Nephron progenitor cell (in vitro differentiated cells): ENCODE data around the gene NAT10.

Experiments used
- DNase-seq: peaks from one replicate; pipeline ENCODE4 v3.0.0; 2021
- H3K27ac Mint-ChIP-seq: 2 replicates; pipeline ENCODE4 v1.8.0; 2021; ENCODE audit warnings: mild to moderate bottlenecking, moderate library complexity, mixed read lengths
- H3K27me3 Mint-ChIP-seq: 2 replicates; pipeline ENCODE4 v1.8.0; 2021; ENCODE audit warnings: mild to moderate bottlenecking, low read depth, mixed read lengths; ENCODE audit not compliant: poor library complexity
- H3K36me3 Mint-ChIP-seq: 2 replicates; pipeline ENCODE4 v1.8.0; 2021; ENCODE audit warnings: low read depth, mixed read lengths
- H3K4me1 Mint-ChIP-seq: 2 replicates; pipeline ENCODE4 v1.8.0; 2021; ENCODE audit warnings: mixed read lengths
- H3K4me3 Mint-ChIP-seq: 2 replicates; pipeline ENCODE4 v1.8.0; 2021; ENCODE audit warnings: mild to moderate bottlenecking, moderate library complexity, mixed read lengths
- H3K9me3 Mint-ChIP-seq: 2 replicates; pipeline ENCODE4 v1.8.0; 2021; ENCODE audit warnings: mild to moderate bottlenecking, moderate library complexity, mixed read lengths
- CTCF ChIP-seq: fragments of 200-600 bp; sonication (generic); IDR thresholded peaks from 2 replicates; pipeline ENCODE4 v1.5.0; 2021; ENCODE audit warnings: antibody characterized with exemption

Gene NAT10

GRCh38 chr11:34182425-34182824, 77.0 kb downstream of the NAT10 start:
- no peak for TF ChIP-seq CTCF
- H3K9me3 Mint-ChIP-seq = no peaks in the 10 kb centered on the region
- H3K4me3 Mint-ChIP-seq = no peak overlapping the region
- no peaks in the 10 kb centered on the region for H3K36me3 Mint-ChIP-seq
- peaks cover 68% of the 10 kb centered on the region for H3K27me3 Mint-ChIP-seq
- no peak for DNase-seq
- peaks cover 35% of the 10 kb centered on the region for H3K4me1 Mint-ChIP-seq
- H3K27ac Mint-ChIP-seq = no peak overlapping the region

DNA sequence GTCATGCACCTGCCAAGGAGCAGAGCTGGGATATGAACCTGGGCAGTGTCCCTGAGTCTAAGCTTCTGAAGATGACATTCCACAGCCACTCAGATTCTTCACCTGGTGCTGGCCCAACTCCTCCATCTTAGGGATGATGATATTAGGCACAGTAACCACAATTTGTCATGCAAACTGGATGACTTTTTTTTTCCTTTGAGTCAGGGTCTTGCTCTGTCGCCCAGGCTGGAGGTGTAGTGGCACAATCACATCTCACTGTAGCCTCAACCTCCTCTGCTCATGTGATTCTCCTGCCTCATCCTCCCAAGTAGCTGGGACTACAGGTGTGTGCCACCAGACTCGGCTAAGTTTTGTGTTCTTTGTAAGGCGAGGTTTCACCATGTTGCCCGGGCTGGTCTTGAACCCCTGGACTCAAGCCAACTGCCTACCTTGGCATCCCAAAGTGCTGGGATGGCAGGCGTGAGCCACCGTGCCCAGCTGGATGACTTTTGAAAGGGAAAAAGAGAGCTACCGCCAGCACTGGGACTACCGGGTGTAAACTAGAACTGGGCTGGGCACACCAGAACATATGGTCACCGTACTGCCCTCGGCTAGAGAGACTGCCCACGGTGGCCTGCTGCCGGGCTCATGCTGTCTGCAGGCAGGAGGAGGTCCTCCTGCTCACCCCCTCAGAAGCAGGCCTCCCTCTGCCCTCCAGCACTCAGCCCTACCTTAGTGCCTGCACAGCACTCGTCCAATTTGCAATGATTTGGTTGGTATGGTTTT, 77.7 kb downstream of the NAT10 start:
- no peaks in the 10 kb centered on the region for H3K36me3 Mint-ChIP-seq
- no peak for DNase-seq
- H3K9me3 Mint-ChIP-seq = no peaks in the 10 kb centered on the region
- no peak overlapping the region for H3K27ac Mint-ChIP-seq
- peaks cover 34% of the 10 kb centered on the region for H3K4me1 Mint-ChIP-seq
- TF ChIP-seq CTCF = no peak
- no peak overlapping the region for H3K4me3 Mint-ChIP-seq
- peaks cover 69% of the 10 kb centered on the region for H3K27me3 Mint-ChIP-seq

DNA sequence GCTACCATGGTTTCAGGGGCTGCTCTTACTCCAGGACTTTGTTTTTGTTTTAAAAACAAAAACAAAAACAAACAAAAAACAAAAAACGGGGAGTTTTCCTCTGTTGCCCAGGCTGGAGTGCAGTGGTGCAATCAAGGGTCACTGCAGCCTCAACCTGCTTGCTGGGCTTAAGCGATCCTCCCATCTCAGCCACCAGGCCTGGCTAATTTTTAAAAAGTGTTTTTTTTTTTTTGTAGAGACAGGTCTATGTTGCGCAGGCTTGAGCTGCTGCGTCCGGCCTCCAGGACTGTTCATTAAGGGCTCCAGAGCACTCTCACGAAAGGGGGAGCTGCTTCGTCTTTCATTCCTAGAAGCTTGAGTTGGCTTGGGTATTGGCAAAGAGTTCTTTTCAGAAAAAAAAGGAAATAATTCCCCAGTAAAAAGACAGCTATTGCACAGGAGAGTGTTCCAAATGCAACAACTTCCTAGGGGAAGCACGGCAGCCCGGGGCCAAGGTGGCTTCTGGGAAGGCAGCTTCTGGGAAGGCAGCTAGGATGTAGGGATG, 78.5 kb downstream of the NAT10 start:
- DNase-seq = no peak
- no peaks in the 10 kb centered on the region for H3K9me3 Mint-ChIP-seq
- H3K36me3 Mint-ChIP-seq = no peaks in the 10 kb centered on the region
- no peak overlapping the region for H3K27ac Mint-ChIP-seq
- H3K4me1 Mint-ChIP-seq = peaks cover 42% of the 10 kb centered on the region
- H3K27me3 Mint-ChIP-seq = peaks cover 62% of the 10 kb centered on the region
- no peak overlapping the region for H3K4me3 Mint-ChIP-seq
- no peak for TF ChIP-seq CTCF

GRCh38 chr11:34184505-34185015, 79.1 kb downstream of the NAT10 start:
- DNase-seq = no peak
- Mint-ChIP-seq H3K27me3 (peaks cover 57% of the 10 kb centered on the region), H3K9me3 (no peaks in the 10 kb centered on the region), H3K27ac (no peak overlapping the region), H3K36me3 (no peaks in the 10 kb centered on the region), H3K4me3 (no peak overlapping the region), H3K4me1 (peaks cover 48% of the 10 kb centered on the region)
- TF ChIP-seq CTCF = no peak

DNA sequence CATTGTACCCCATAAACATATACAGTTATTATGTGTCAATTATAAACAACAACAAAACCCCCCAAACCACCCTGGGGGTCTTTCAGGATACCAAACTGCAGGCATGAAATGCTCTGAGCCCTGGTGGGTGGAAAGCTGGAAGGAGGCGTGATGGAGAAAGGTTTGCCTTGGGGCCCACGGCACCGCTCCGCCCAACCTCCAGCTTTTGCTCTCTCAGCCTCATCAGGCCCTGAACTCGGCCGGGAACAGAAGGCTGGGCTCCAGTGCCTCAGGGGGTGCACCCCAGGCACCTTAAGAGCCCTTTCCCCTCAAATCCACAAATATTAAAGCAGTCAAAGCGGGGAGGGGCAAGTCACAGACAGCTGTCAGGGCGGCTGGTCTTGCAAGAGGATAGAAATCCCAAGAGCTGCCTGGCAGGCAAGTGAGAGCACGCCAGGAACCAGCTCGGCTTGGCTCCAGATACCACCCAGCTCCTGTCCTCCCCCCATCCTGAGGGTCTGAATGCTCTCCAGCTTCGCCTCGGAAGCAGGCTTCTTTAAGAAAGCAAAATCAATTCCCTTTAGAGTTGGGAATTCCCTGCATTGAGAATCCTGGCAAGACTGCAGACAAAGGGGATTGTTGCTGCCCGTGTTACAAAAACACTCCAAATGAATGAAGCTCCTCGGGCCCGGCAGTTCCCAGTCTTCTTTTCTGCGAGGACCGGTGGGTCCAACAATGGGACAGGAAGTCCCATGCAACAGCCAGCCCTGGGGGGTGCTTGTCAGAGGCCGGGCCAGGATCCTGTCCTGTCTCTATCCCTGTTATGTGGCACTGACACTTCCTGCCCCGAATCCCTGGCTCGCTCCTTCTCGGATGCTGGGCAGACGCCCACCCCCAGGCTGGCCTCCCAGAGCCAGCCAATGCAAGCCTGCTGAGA, 80.8 kb downstream of the NAT10 start:
- H3K4me1 Mint-ChIP-seq = peaks cover 57% of the 10 kb centered on the region
- H3K27ac Mint-ChIP-seq = no peak overlapping the region
- H3K4me3 Mint-ChIP-seq = no peak overlapping the region
- no peaks in the 10 kb centered on the region for H3K36me3 Mint-ChIP-seq
- TF ChIP-seq CTCF = no peak
- DNase-seq = no peak
- peaks cover 57% of the 10 kb centered on the region for H3K27me3 Mint-ChIP-seq
- no peaks in the 10 kb centered on the region for H3K9me3 Mint-ChIP-seq
